ENCODE results near the gene PSAP. TPM values are rescaled to one million over a fixed set of nuclear protein-coding genes. Genes with fewer than 3 reads are reported as not detected.

PSAP gene
- total and polyA plus RNA-seq, 9 donors = 632 to 3,407 (median 1,118) TPM

DNA sequence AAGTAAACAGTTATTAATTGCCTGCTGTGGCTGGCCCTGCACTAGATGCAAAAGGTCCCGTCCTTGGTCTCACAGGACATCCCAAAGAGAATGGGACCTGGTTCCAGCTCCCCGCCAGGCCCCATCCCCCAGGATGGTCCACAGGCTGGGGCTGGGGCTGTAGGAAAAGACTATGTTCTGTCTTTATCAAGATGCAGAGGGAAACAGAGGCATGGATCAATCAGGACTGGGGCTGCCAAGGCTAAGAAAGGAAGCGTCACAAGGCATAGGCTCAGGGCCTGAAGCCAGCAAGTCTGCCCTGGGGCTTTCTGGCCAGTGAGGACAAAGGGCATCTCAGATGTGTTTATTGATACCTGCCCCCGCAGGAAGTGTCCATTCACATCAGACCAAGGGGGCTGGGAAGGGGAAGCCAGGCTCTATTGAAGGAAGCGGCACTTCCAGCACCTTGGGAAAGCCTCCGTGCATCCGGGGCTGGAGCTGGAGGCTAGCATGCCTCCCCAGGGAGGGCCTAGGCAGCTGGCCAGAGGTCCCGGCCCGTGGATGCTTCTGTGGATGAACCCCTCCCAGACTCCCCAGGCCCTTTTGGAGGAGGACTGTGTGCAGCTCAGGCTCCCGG is 83.5 kb downstream of the PSAP start:
- peak; percentile 75 to 88 (median 79) for DNase-seq
- no peaks in the 10 kb centered on the region for H3K27me3 ChIP-seq
- H3K36me3 ChIP-seq = no peaks in the 10 kb centered on the region
- H3K4me3 ChIP-seq = no peak overlapping the region
- H3K4me1 ChIP-seq (ENCODE audit: insufficient read depth) = peaks cover 54% of the 10 kb centered on the region
- WGBS, 3 donors = 14 to 19% (median 14%) methylated on average over 10 of the region's 10 CpGs
- no peaks in the 10 kb centered on the region for H3K9me3 ChIP-seq
- intact Hi-C loops (cut with DNase I) = no loop called here
- peak overlapping the region; percentile 60 to 87 for H3K27ac ChIP-seq
- TF ChIP-seq, protein P1, sequence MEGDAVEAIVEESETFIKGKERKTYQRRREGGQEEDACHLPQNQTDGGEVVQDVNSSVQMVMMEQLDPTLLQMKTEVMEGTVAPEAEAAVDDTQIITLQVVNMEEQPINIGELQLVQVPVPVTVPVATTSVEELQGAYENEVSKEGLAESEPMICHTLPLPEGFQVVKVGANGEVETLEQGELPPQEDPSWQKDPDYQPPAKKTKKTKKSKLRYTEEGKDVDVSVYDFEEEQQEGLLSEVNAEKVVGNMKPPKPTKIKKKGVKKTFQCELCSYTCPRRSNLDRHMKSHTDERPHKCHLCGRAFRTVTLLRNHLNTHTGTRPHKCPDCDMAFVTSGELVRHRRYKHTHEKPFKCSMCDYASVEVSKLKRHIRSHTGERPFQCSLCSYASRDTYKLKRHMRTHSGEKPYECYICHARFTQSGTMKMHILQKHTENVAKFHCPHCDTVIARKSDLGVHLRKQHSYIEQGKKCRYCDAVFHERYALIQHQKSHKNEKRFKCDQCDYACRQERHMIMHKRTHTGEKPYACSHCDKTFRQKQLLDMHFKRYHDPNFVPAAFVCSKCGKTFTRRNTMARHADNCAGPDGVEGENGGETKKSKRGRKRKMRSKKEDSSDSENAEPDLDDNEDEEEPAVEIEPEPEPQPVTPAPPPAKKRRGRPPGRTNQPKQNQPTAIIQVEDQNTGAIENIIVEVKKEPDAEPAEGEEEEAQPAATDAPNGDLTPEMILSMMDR (IDR thresholded peaks at IDR 0.05) = no peak
- TF ChIP-seq POLR2A (IDR thresholded peaks at IDR 0.05) = no peak
- TF ChIP-seq EP300 (IDR thresholded peaks at IDR 0.05) = no peak

DNA sequence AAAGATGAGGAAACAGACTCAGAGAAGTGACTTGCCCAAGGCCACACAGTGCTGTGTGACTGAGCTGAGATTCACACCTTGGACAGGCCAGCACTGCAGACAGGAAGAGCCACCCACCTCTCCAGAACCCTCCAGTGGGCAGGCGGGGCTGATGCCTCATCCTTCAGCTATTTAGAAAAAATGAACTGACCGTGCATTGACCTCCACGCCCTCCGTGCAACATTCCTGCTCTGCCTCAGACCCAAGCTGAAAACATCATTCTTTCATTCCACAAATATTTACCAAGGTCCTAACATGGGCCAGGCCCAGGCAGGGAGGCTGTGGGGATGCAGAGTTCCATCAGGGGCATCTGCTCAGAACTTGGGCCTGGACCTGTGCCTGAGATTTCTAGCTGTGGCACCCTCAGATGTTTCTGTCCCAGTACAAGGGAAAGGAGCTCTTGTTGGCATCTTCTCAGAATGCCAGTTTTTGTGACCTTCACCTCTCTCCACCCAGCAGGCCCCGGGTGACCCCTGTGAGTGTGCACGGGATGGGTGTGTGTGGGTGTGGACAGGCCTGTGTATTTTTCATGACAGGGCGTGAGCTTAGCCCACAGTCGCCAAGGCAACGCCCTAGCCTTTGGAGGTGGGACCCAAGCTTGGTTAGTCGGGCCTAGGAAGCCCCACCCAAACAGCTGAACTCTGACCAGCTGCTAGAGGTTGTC is 84.2 kb downstream of the PSAP start:
- no peaks in the 10 kb centered on the region for H3K36me3 ChIP-seq
- peak; percentile 60 to 82 (median 67) for DNase-seq
- H3K27me3 ChIP-seq = no peaks in the 10 kb centered on the region
- no peak for TF ChIP-seq POLR2A (IDR thresholded peaks at IDR 0.05)
- TF ChIP-seq, protein P1 (IDR thresholded peaks at IDR 0.05) = no peak
- no peak for TF ChIP-seq EP300 (IDR thresholded peaks at IDR 0.05)
- peaks cover 55% of the 10 kb centered on the region for H3K4me1 ChIP-seq (ENCODE audit: insufficient read depth)
- 16 to 22% (median 18%) methylated on average over 10 of the region's 10 CpGs for WGBS, 3 donors
- H3K4me3 ChIP-seq = no peak overlapping the region
- intact Hi-C loops (cut with DNase I) = no loop called here
- no peaks in the 10 kb centered on the region for H3K9me3 ChIP-seq
- H3K27ac ChIP-seq = peak overlapping the region; percentile 60 to 87

Small RNA genes lying within 50 kb of the gene (microRNA-seq; reads per million reads assigned to microRNA genes)
- 0.18 to 0.75 (median 0.47) reads per million in 3 donors for gene MIR7152

Small RNA genes lying within 50 kb of the gene (small RNA-seq; reads per million reads assigned to genes)
- gene MIR7152 (not detected), gene RNU7-38P (not detected)

Other genes with a start within 250 kb of the PSAP start
- gene C10orf105, start 131.5 kb downstream of the PSAP start, total RNA-seq = under 1 TPM; 0.11 to 0.45 (median 0.27) TPM
- gene C10orf105, start 131.5 kb downstream of the PSAP start, polyA plus RNA-seq = under 1 TPM; 0.20 to 0.27 TPM
- gene VSIR, start 77.7 kb downstream of the PSAP start, total RNA-seq = 10 to 100 TPM; 40.7 to 94.1 (median 63.4) TPM
- 10 to 100 TPM; 19.9 to 51.2 TPM for gene VSIR, start 77.7 kb downstream of the PSAP start, polyA plus RNA-seq
- 10 to 100 TPM; 26.0 to 69.2 (median 36.1) TPM for gene CHST3, start 113.1 kb upstream of the PSAP start, total RNA-seq
- 10 to 100 TPM; 16.4 to 51.0 TPM for gene CHST3, start 113.1 kb upstream of the PSAP start, polyA plus RNA-seq
- 10 to 100 TPM in 3 of 7 donors, 1 to 10 TPM in 4; 1.4 to 77.7 (median 8.7) TPM for gene SPOCK2, start 237.3 kb upstream of the PSAP start, total RNA-seq
- gene SPOCK2, start 237.3 kb upstream of the PSAP start, polyA plus RNA-seq = 10 to 100 TPM in 1 of 2 donors, 1 to 10 TPM in 1; 1.7 to 27.1 TPM